GM13976 (cell line): ENCODE data around the gene CUX1.

ENCODE experiments used
- DNase-seq: peaks from one replicate; pipeline ENCODE4 v3.0.0; 2012; ENCODE audit warnings: low spot score
- CTCF ChIP-seq: IDR thresholded peaks from 2 replicates; pipeline ENCODE4 v1.5.1; 2012; ENCODE audit warnings: borderline replicate concordance, mild to moderate bottlenecking; ENCODE audit not compliant: insufficient read depth; ENCODE audit errors: extremely low read depth, missing control alignments, control extremely low read depth
- in situ Hi-C: fragments of 300-500 bp; cut with MboI; formaldehyde crosslinking; loops from one replicate; pipeline ENCODE4 v1.12.0; 2022; ENCODE audit warnings: low sequenced_read_pairs, mixed read lengths, inconsistent platforms; ENCODE audit not compliant: unreplicated experiment

CUX1 gene

GRCh38 chr7:102215711-102216110 is 398.3 kb downstream of the CUX1 start:
- DNase-seq, result no peak
- no peak for TF ChIP-seq CTCF
- in situ Hi-C loops, result no loop called here

GRCh38 chr7:102216573-102217314 is 399.3 kb downstream of the CUX1 start:
- no peak for TF ChIP-seq CTCF
- DNase-seq, result no peak
- in situ Hi-C loops, result no loop called here

- in situ Hi-C loops, result no loop called here
- DNase-seq, result no peak
- no peak for TF ChIP-seq CTCF
Measured at GRCh38 chr7:102220229-102220850, 402.9 kb downstream of the CUX1 start.

- in situ Hi-C loops, result no loop called here
- no peak for TF ChIP-seq CTCF
Measured at GRCh38 chr7:102220960-102221800, 403.8 kb downstream of the CUX1 start.

GRCh38 chr7:102221961-102222360 is 404.5 kb downstream of the CUX1 start:
- DNase-seq, result no peak
- in situ Hi-C loops, result no loop called here
- no peak for TF ChIP-seq CTCF

More at GRCh38 chr7:102220960-102221800, 403.8 kb downstream of the CUX1 start:
- no peak for DNase-seq

GRCh38 chr7:102222445-102222844 is 405.0 kb downstream of the CUX1 start:
- DNase-seq, result no peak
- in situ Hi-C loops, result no loop called here
- TF ChIP-seq CTCF, result no peak
